GM10248 (cell line): Measurements from ENCODE around the gene GPSM1.

Experiments used
- CTCF ChIA-PET: fragments of 300-600 bp; sonication (Branson Sonifier 250); formaldehyde crosslinking; extraction: SDS; loops from one replicate; lab custom pipeline; 2021; ENCODE audit warnings: antibody characterized with exemption; lab: Yijun Ruan, JAX
- POLR2A ChIA-PET: fragments of 350-650 bp; sonication (Branson Sonifier 250); formaldehyde crosslinking; extraction: SDS; loops from one replicate; lab custom pipeline; 2020; ENCODE audit warnings: antibody characterized with exemption; lab: Yijun Ruan, JAX
- DNase-seq: peaks from one replicate; pipeline ENCODE4 v3.0.0; 2012; ENCODE audit errors: extremely low spot score
- CTCF ChIP-seq: IDR thresholded peaks from 2 replicates; pipeline ENCODE4 v1.5.1; 2012; ENCODE audit warnings: mild to moderate bottlenecking, low read depth; ENCODE audit errors: extremely low read depth, missing control alignments, control extremely low read depth

Gene GPSM1

GRCh38 chr9:136306211-136307208 lies 20.8 kb upstream of the GPSM1 start:
- ChIA-PET CTCF (no interaction called here), POLR2A (no interaction called here)
- no peak for TF ChIP-seq CTCF
- no peak for DNase-seq

- CTCF ChIA-PET: no interaction called here
- no peak for DNase-seq
- TF ChIP-seq CTCF: no peak
- POLR2A ChIA-PET: no interaction called here
These were observed 20.1 kb upstream of the GPSM1 start for GRCh38 chr9:136307215-136307750.

GRCh38 chr9:136308006-136308701 lies 19.2 kb upstream of the GPSM1 start:
- POLR2A ChIA-PET: no interaction called here
- CTCF ChIA-PET: no interaction called here

GRCh38 chr9:136308702-136309053 lies 18.7 kb upstream of the GPSM1 start:
- ChIA-PET CTCF (no interaction called here), POLR2A (no interaction called here)
- no peak for DNase-seq
- TF ChIP-seq CTCF: no peak

More at GRCh38 chr9:136308006-136308701, 19.2 kb upstream of the GPSM1 start:
- no peak for TF ChIP-seq CTCF
- DNase-seq: no peak

- TF ChIP-seq CTCF: no peak
These were observed 18.1 kb upstream of the GPSM1 start for GRCh38 chr9:136309101-136309801.

GRCh38 chr9:136309806-136310220 lies 17.5 kb upstream of the GPSM1 start:
- no peak for DNase-seq
- POLR2A ChIA-PET: no interaction called here
- no peak for TF ChIP-seq CTCF
- CTCF ChIA-PET: no interaction called here

More at GRCh38 chr9:136309101-136309801, 18.1 kb upstream of the GPSM1 start:
- no peak for DNase-seq
- ChIA-PET POLR2A (no interaction called here), CTCF (no interaction called here)
